HCT116 (cell line): Measurements from ENCODE around the gene OR56A4. TPM values are rescaled to one million over a fixed set of nuclear protein-coding genes. Genes with fewer than 3 reads are reported as not detected.

Experiments used
- ATAC-seq: fragments of 200-7000 bp; cut with Tn5 transposase; 2 replicates; pipeline ENCODE4 v1.9.1; 2020; ENCODE audit warnings: mild to moderate bottlenecking, moderate library complexity
- BruUV-seq: library from RNA; stranded (reverse); fragments of 400-500 nt; replicated peaks from 2 replicates; lab custom pipeline; 2021; lab: Mats Ljungman, UMichigan
- CTCF ChIA-PET: fragments of 300-600 bp; sonication (Branson Sonifier 250); formaldehyde crosslinking; loops from one replicate; lab custom pipeline; 2021; ENCODE audit warnings: antibody characterized with exemption; lab: Charles Lee
- POLR2A ChIA-PET: fragments of 300-600, 350-600 bp; sonication (Branson Sonifier 250); formaldehyde crosslinking; loops from one replicate; lab custom pipeline; 2021; ENCODE audit warnings: antibody characterized with exemption; lab: Charles Lee
- RAD21 ChIA-PET, 2 experiments: fragments of 300-600 bp; sonication (Branson Sonifier 250); formaldehyde crosslinking; loops; one replicate each; lab custom pipeline; 2023; ENCODE audit warnings: low total read pairs in 2 of 2; ENCODE audit not compliant: uncharacterized antibody in 2 of 2, unreplicated experiment in 2 of 2, low non-redundant PET in 1 of 2; lab: Charles Lee
- DNase-seq: peaks from one replicate; pipeline ENCODE4 v3.0.0-alpha.2; 2010; ENCODE audit warnings: low read depth, low spot score
- H2AFZ ChIP-seq: fragments of 200-600 bp; shearing (Covaris generic), sonication (generic); 2 replicates; pipeline ENCODE4 v1.6.1; 2017; ENCODE audit warnings: low read depth, mixed run types, mixed read lengths, antibody characterized with exemption, low read length; ENCODE audit not compliant: poor library complexity, severe bottlenecking
- H3K27ac ChIP-seq: 2 replicates; pipeline ENCODE4 v1.5.1; 2012; ENCODE audit warnings: low read depth, low read length
- H3K27me3 ChIP-seq: fragments of 200-600 bp; sonication (generic); 2 replicates; pipeline ENCODE4 v1.6.1; 2016; ENCODE audit warnings: mixed run types, low read length, mixed read lengths; ENCODE audit not compliant: insufficient read depth
- H3K36me3 ChIP-seq, 2 experiments: fragments of 200-500 bp in 1 of 2; fragments of 200-600 bp in 1 of 2; sonication (Bioruptor generic) in 1 of 2; sonication (generic) in 1 of 2; 2 replicates each; pipeline versions ENCODE4 v1.5.1 to v1.6.1; 2014 to 2016; ENCODE audit warnings: low read length in 2 of 2, inconsistent platforms in 1 of 2, mixed read lengths in 1 of 2, mixed run types in 1 of 2; ENCODE audit not compliant: insufficient read depth in 2 of 2, control insufficient read depth in 1 of 2
- H3K4me1 ChIP-seq, 2 experiments: fragments of 200-600 bp in 1 of 2; sonication (generic) in 1 of 2; 2 replicates each; pipeline versions ENCODE4 v1.5.1 to v1.6.1; 2012 to 2017; ENCODE audit warnings: low read length in 2 of 2, inconsistent platforms in 1 of 2, mild to moderate bottlenecking in 1 of 2, mixed read lengths in 1 of 2, mixed run types in 1 of 2, moderate library complexity in 1 of 2; ENCODE audit not compliant: insufficient read depth in 2 of 2, control insufficient read depth in 1 of 2
- H3K4me2 ChIP-seq: fragments of 200-600 bp; sonication (generic); 2 replicates; pipeline ENCODE4 v1.6.1; 2017; ENCODE audit warnings: mixed run types, low read length, mixed read lengths
- H3K4me3 ChIP-seq, 2 experiments: fragments of 200-600 bp in 1 of 2; sonication (generic) in 1 of 2; replicated peaks in 1 of 2; 2 replicates each; pipeline ENCODE4 v1.5.1; 2011 to 2016; ENCODE audit warnings: low read length in 2 of 2, control low read depth in 1 of 2, low read depth in 1 of 2, mild to moderate bottlenecking in 1 of 2, mixed read lengths in 1 of 2, mixed run types in 1 of 2
- H3K79me2 ChIP-seq: fragments of 200-600 bp; sonication (generic); 2 replicates; pipeline ENCODE4 v1.6.1; 2017; ENCODE audit warnings: mild to moderate bottlenecking, mixed run types, low read length, moderate library complexity, mixed read lengths; ENCODE audit not compliant: insufficient read depth
- H3K9ac ChIP-seq: fragments of 200-600 bp; sonication (generic); 2 replicates; pipeline ENCODE4 v1.6.1; 2016; ENCODE audit warnings: low read length, mixed read lengths
- H3K9me2 ChIP-seq: fragments of 200-600 bp; sonication (generic), shearing (Covaris generic); 2 replicates; pipeline ENCODE4 v1.6.1; 2017; ENCODE audit warnings: mixed run types, mild to moderate bottlenecking, moderate library complexity; ENCODE audit not compliant: insufficient read depth
- H3K9me3 ChIP-seq, 2 experiments: fragments of 200-500 bp in 1 of 2; fragments of 200-600 bp in 1 of 2; sonication (Bioruptor generic) in 1 of 2; sonication (generic) in 1 of 2; 2 replicates each; pipeline ENCODE4 v1.6.1; 2014 to 2017; ENCODE audit warnings: low read length in 2 of 2, mixed read lengths in 2 of 2, inconsistent platforms in 1 of 2, low read depth in 1 of 2, mild to moderate bottlenecking in 1 of 2, mixed run types in 1 of 2, moderate library complexity in 1 of 2; ENCODE audit not compliant: control insufficient read depth in 1 of 2, insufficient read depth in 1 of 2
- H4K20me1 ChIP-seq: fragments of 200-600 bp; sonication (generic), shearing (Covaris generic); 2 replicates; pipeline ENCODE4 v1.6.1; 2017; ENCODE audit warnings: mixed run types, mild to moderate bottlenecking, moderate library complexity; ENCODE audit not compliant: insufficient read depth
- CBX3 ChIP-seq: IDR thresholded peaks from 2 replicates; pipeline ENCODE4 v1.6.1; 2012; ENCODE audit warnings: low read depth
- CTCF ChIP-seq, 3 experiments: fragments of 200-600 bp in 1 of 3; sonication (generic) in 1 of 3; IDR thresholded peaks in 2 of 3; conservative IDR thresholded peaks in 1 of 3; 2 replicates each; pipeline ENCODE4 v1.5.1; 2012 to 2017; ENCODE audit warnings: low read depth in 2 of 3, low read length in 2 of 3, antibody characterized with exemption in 1 of 3, borderline replicate concordance in 1 of 3, control low read depth in 1 of 3, mild to moderate bottlenecking in 1 of 3, mixed read lengths in 1 of 3, mixed run types in 1 of 3, moderate library complexity in 1 of 3; ENCODE audit not compliant: insufficient read depth in 1 of 3
- ELF1 ChIP-seq: IDR thresholded peaks from 2 replicates; pipeline ENCODE4 v1.6.1; 2012; ENCODE audit warnings: low read depth, borderline replicate concordance
- EZH2 ChIP-seq: fragments of 200-600 bp; sonication (generic); IDR thresholded peaks from 2 replicates; pipeline ENCODE4 v1.6.1; 2017; ENCODE audit warnings: antibody characterized with exemption, mixed run types
- EZH2phosphoT487 ChIP-seq: fragments of 200-600 bp; IDR thresholded peaks from 2 replicates; pipeline ENCODE4 v1.6.1; 2018; ENCODE audit warnings: antibody characterized with exemption, borderline replicate concordance
- REST ChIP-seq: IDR thresholded peaks from 2 replicates; pipeline ENCODE4 v1.6.1; 2012; ENCODE audit warnings: low read depth
- ZFX ChIP-seq: fragments of 450-650 bp; IDR thresholded peaks from 2 replicates; pipeline ENCODE4 v1.6.1; 2017
- ZNF274 ChIP-seq: fragments of 200-500 bp; sonication (Bioruptor generic); IDR thresholded peaks from 2 replicates; pipeline ENCODE4 v1.6.1; 2014; ENCODE audit warnings: mild to moderate bottlenecking, low read depth, low read length, inconsistent platforms
- intact Hi-C: fragments of 100-400 bp; cut with micrococcal nuclease; formaldehyde crosslinking; loops from 2 replicates; pipeline ENCODE4 v1.10.0; 2022
- total RNA-seq: library from RNA; stranded (reverse); gene quantifications from one replicate; pipeline ENCODE4 v1.2.1, GENCODE V29; 2021; ENCODE audit not compliant: unreplicated experiment
- TF ChIP-seq, protein P1 (sequence below): IDR thresholded peaks from 2 replicates; pipeline ENCODE4 v1.6.1; 2011; ENCODE audit warnings: mild to moderate bottlenecking, low read length, moderate library complexity; ENCODE audit not compliant: insufficient replicate concordance; ENCODE audit errors: extremely low read depth

The OR56A4 gene
- total RNA-seq, 1 experiment from 2014 or later = not detected

DNA sequence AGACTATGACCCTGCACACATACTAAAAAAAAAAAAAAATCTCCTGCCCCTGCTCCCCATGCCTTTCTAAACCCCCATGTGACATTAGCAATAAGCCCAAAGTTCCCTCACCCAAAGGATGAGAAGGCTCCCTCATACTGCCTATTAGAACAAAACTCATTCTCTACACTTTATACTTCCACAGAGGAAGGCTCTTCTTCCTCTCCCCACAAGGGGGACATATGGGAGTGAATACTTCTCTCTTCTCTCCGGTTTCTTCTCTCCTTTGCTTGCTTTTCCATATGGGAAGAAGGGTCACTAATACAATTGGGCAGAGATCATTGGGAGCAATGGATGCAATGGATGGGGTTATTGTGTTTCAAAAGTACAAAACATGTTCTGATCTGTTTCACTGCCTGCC is 23.3 kb downstream of the OR56A4 start:
- Histone ChIP-seq H2AFZ (no peak overlapping the region), H3K27me3 (peaks cover 49% of the 10 kb centered on the region), H3K36me3 (no peaks in the 10 kb centered on the region), H4K20me1 (no peaks in the 10 kb centered on the region), H3K4me1 (no peaks in the 10 kb centered on the region), H3K79me2 (no peaks in the 10 kb centered on the region), H3K27ac (no peak overlapping the region), H3K9me3 (no peaks in the 10 kb centered on the region), H3K4me2 (no peak overlapping the region), H3K9me2 (no peaks in the 10 kb centered on the region), H3K4me3 (no peak overlapping the region), H3K9ac (no peak overlapping the region)
- ATAC-seq (peak; percentile 63), DNase-seq (no peak)
- POLR2A ChIA-PET = no interaction called here
- intact Hi-C loops = no loop called here
- peak in 2 of 3 experiments; percentile 40 to 50; a peak in 3 of 6 replicates for TF ChIP-seq CTCF (IDR thresholded peaks at IDR 0.05 in 2 of 3, conservative IDR thresholded peaks at IDR 0.05 in 1 of 3; ENCODE audit: borderline replicate concordance in 1 of 3, insufficient read depth in 1 of 3, low read depth in 2 of 3, low read length in 2 of 3)
- TF ChIP-seq, protein P1, sequence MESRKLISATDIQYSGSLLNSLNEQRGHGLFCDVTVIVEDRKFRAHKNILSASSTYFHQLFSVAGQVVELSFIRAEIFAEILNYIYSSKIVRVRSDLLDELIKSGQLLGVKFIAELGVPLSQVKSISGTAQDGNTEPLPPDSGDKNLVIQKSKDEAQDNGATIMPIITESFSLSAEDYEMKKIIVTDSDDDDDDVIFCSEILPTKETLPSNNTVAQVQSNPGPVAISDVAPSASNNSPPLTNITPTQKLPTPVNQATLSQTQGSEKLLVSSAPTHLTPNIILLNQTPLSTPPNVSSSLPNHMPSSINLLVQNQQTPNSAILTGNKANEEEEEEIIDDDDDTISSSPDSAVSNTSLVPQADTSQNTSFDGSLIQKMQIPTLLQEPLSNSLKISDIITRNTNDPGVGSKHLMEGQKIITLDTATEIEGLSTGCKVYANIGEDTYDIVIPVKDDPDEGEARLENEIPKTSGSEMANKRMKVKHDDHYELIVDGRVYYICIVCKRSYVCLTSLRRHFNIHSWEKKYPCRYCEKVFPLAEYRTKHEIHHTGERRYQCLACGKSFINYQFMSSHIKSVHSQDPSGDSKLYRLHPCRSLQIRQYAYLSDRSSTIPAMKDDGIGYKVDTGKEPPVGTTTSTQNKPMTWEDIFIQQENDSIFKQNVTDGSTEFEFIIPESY = no peak
- RAD21 ChIA-PET = no interaction called here
- BruUV-seq = no TSS peak
- CTCF ChIA-PET = no interaction called here

DNA sequence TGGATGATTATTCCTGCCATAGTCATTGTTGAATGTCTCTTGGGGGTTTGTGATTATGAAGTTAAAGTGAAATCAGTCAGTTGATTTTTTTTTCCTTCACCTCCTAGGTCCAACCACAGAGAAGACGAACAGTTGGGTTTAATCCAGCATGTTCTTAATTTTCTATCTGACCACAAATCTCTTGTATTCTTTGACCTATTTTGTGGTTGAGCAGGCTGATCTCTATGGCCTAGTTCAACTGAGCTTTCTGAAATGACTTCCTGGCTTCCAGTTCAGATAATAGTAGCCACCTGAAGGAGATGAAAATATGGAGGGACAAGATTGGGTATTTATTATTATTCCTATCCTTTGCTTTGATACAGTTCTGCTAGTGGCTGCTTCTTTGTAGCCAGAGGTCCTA is 33.2 kb downstream of the OR56A4 start:
- Histone ChIP-seq H3K4me2 (no peak overlapping the region), H3K9me2 (no peaks in the 10 kb centered on the region), H2AFZ (no peak overlapping the region), H3K27me3 (peaks cover 29% of the 10 kb centered on the region), H3K9ac (no peak overlapping the region), H3K4me3 (no peak overlapping the region), H3K4me1 (no peaks in the 10 kb centered on the region), H4K20me1 (no peaks in the 10 kb centered on the region), H3K27ac (no peak overlapping the region), H3K9me3 (no peaks in the 10 kb centered on the region), H3K79me2 (no peaks in the 10 kb centered on the region), H3K36me3 (no peaks in the 10 kb centered on the region)
- ATAC-seq = no peak
- ChIA-PET RAD21 (no interaction called here), POLR2A (no interaction called here), CTCF (no interaction called here)
- DNase-seq = no peak
- intact Hi-C loops = no loop called here
- BruUV-seq = no TSS peak
- TF ChIP-seq, protein P1 = no peak
- TF ChIP-seq REST = no peak
- no peak for TF ChIP-seq ELF1
- TF ChIP-seq EZH2phosphoT487 = no peak
- no peak for TF ChIP-seq ZFX
- TF ChIP-seq EZH2 = no peak
- TF ChIP-seq CBX3 = no peak
- TF ChIP-seq ZNF274 = no peak
